ENCODE data around the gene DLG4.

DNA sequence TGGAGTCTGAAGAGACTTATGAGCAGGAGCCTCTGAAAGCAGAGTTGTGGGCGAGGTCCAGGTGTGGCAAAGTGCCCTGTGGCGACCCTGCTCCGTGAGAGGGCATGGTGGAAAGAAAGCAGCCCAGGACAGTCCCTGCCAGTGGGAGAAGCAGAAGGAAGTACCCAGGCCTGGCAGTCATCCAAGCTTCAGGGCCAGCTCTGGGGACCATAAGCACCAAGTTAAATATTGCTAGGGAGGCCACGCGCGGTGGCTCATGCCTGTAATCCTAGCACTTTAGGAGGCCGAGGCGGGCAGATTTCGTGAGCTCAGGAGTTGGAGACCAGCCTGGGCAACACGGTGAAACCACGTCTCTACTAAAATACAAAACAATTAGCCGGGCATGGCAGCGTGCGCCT lies 35.5 kb downstream of the DLG4 start:
- TF ChIP-seq, protein P1, sequence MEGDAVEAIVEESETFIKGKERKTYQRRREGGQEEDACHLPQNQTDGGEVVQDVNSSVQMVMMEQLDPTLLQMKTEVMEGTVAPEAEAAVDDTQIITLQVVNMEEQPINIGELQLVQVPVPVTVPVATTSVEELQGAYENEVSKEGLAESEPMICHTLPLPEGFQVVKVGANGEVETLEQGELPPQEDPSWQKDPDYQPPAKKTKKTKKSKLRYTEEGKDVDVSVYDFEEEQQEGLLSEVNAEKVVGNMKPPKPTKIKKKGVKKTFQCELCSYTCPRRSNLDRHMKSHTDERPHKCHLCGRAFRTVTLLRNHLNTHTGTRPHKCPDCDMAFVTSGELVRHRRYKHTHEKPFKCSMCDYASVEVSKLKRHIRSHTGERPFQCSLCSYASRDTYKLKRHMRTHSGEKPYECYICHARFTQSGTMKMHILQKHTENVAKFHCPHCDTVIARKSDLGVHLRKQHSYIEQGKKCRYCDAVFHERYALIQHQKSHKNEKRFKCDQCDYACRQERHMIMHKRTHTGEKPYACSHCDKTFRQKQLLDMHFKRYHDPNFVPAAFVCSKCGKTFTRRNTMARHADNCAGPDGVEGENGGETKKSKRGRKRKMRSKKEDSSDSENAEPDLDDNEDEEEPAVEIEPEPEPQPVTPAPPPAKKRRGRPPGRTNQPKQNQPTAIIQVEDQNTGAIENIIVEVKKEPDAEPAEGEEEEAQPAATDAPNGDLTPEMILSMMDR (IDR thresholded peaks at IDR 0.05) = no peak
- no peak for TF ChIP-seq EP300 (IDR thresholded peaks at IDR 0.05)

Measured in suprapubic skin (tissue), 3 donors.